DMS153 treated with DMSO at 0.1 percent for 48 hours (cell line): ENCODE measurements around the gene F11R.
"Not testable (repeated sequence)": the region's sequence is repeated elsewhere in the genome, so short reads cannot be mapped to it uniquely, and the experiment has no call there.

Source experiments
- DNase-seq: peaks from one replicate; lab custom pipeline; 2025; ENCODE audit not compliant: unreplicated experiment; lab: John Stamatoyannopoulos, UW

F11R gene

DNA sequence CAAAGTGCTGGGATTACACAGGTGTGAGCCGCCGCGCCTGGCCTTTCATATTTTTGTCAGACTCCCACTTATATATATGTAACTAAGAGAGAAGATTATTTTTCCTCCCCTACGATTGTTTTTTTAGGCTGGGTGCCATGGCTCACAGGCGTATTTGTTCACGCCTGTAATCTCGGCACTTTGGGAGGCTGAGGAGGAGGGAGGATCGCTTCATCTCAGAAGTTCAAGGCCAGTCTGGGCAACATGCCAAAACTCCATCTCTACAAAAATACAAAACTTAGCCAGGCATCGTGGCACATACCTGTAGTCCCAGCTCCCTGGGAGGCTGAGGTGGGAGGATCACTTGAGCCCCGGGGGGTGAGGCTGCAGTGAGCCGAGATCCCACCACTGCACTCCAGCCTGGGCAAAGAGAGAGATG is 42.4 kb downstream of the F11R start:
- no peak for DNase-seq

GRCh38 chr1:160975026-160975425 is 45.9 kb downstream of the F11R start:
- no peak for DNase-seq

GRCh38 chr1:160973491-160973890 is 47.5 kb downstream of the F11R start:
- no peak for DNase-seq

GRCh38 chr1:160972939-160973338 is 48.0 kb downstream of the F11R start:
- DNase-seq, result no peak

DNA sequence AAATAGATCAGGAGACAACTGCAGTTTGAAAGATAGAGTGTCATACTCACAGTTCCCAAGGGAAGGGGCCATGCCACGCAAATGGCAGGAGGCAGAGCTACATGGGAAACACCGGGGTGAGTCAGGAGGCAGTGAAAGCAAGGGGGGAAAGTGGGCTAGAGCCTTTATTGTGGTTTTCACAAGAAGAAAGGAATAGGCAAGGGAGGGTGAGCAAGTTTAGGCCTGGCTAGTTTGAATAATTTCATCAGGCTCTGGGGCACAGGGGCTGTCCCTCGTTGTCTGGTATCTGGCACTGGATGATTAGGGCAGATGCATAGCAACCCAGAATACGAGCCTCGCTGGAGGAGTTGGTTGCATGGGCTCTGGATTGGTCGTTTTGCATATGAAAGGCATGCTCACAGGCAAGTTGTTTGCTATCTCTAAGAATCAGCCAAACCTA is 49.3 kb downstream of the F11R start:
- DNase-seq, result no peak

DNA sequence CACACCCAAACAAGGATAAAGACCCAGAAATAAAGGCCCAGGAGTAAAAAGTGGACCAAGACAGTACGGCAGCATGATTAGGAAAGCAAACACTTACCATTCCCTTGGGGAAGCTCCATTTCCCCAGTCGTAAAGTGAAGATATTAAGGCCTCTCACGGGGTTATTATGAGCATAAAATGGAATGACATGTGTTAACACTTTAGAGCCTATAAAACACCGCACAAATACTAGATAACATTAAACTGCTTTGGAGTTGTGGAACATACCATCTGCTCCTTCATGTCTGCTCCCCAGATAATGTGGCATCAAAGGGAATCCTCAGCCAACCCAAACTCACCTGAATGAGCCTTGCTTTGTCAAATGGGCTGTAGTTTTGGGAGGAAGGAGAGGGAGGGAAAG is 57.4 kb downstream of the F11R start:
- peak; percentile 85 for DNase-seq

DNA sequence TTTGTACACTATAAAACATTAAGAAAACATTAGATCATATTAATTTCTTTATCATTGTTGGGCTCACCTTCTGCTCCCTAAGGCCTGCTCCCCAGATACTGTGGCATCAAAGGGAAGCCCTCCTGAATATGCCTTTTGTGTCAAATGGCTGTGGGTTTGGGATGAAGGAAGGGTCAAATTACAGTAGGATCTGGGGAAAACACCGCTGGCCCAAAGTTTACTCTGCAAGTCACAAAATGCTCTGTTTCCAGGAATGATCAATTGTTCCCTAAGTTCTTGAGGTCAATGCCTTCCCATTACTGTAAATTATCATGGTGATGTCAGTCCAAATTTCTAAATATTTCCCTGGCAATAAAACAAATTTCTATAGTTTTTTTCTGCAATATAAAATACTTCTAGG is 59.5 kb downstream of the F11R start:
- no peak for DNase-seq

DNA sequence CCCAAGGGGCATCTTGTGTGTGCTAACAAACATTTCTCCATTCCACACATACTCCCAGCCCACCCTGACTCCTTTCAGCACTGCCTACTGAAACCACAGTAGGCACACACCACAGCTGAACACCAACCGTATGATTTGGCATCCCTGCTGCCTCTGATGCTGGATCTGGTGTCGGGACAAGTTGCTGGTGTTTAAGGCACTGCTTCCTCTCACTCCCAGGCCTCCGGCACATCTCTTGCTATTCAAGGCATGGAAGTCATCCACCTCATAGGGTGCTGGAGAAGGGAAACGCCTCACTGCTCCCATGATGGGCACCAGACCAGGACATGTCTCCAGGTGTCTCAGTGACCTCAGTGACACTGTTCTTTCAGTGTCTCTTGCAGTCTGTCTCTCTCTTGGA is 64.0 kb downstream of the F11R start:
- DNase-seq, result no peak

DNA sequence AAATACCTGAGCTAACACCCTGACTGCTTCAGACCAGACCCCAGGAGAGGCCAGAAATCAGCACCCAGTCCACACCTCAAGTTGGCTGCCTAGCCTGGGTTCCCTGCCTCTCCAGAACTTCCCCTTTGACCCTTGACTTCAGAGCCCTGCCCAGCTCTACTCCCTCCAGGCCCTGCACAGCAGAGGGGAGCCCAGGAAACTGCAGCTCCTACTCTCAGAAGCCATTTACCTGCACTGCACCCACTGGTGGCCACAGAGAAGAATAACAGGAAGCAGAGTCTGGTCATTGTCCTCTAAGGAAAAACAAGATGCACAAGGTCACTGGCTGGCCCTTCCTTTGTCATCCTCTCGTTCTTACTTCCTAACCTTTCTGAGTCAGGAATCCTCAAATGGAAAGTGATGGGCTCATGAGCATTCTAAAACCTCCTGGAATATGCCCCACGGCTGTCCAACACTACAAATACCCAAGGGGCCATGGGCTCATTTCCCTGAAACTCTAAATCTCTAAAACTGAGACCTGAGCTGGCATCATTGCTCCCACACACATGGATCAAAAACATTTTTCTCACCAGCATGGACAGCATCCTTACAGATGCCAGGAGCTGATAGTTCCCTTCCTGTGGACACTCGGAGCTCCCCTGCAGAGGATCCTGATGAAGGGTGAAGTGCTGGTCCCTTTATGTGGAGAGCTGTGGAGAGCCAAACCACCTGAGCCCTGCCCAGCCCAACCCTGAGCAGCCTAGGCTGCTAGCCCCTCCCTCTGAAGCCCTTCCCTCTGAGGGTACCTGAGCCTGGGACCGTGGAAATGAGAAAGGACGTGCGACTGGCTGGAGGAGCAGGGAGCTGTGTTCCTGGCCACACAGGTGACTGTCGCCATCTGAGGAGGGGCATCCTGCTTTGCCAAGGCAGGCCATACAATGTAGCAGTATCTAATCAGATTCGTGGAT is 66.5 kb downstream of the F11R start, which contains the start of gene ITLN2:
TSS of gene ITLN2 (minus strand) at position 652 of the 947 bp plus-strand sequence. CDS start at position 584, 68 bp downstream.
- DNase-seq, result peak; percentile 34

GRCh38 chr1:160953030-160953429 is 67.9 kb downstream of the F11R start:
- no peak for DNase-seq

DNA sequence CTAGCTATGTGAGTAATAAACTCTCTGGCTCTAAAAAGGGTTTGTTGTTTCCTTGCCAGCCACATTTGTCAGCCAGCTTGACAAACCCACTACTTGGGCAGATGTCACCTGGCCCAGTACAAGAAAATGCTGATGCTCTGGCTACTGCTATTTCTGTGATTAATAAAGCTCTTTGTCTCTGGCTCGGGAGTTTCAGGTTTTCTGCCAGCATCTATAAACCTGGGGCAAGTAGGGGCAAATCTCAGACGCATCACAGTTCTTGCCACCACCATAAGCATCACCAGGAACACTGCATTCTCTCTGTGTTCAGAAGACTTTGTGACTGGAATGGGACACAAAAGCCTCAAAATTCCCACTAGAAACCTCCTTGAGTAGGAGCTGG is 68.8 kb downstream of the F11R start:
- DNase-seq, result no peak

GRCh38 chr1:160951443-160952128 is 69.4 kb downstream of the F11R start:
- DNase-seq, result peak; percentile 57

GRCh38 chr1:160950657-160951056 is 70.3 kb downstream of the F11R start:
- DNase-seq, result no peak

DNA sequence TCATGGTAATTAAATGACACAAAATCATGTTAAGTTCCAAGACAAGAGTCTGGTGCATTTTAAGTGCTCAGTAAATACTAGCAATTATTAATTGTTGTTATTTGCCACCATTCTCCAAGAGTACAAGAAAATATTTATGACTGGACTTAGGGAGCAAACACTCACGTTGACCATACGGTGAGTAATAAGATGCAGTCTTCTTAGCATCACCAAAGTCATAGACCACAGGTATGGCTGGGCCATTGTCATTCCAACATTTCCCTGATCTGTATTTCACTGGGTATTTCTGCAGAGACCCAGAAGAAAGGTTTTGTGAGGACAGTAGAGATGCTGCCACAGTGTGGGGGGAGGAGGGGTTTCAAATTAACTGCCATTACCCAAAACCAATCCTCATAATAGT is 71.1 kb downstream of the F11R start:
- no peak for DNase-seq

DNA sequence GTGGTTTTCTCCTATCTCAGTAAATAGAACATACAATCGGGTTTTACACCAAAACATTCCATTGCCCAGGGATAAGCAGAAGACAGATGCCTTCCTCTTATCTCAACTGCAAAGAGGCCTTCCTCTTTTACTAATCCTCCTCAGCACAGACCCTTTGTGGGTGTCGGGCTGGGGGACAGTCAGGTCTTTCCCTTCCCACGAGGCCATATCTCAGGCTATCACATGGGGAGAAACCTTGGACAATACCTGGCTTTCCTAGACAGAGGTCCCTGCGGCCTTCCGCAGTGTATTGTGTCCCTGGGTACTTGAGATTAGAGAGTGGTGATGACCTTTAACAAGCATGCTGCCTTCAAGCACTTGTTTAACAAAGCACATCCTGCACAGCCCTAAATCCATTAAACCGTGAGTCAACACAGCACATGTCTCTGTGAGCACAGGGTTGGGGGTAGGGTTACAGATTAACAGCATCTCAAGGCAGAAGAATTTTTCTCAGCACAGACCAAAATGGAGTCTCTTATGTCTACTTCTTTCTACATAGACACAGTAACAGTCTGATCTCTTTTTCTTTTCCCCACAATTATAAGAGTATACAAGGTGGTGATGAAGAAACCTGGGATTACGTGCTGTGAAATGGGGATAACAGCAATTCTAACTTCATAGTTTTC is 71.6 kb downstream of the F11R start:
- peak; percentile 44 for DNase-seq

- not testable (repeated sequence) for DNase-seq
These were observed 73.7 kb downstream of the F11R start for GRCh38 chr1:160947174-160947759.

DNA sequence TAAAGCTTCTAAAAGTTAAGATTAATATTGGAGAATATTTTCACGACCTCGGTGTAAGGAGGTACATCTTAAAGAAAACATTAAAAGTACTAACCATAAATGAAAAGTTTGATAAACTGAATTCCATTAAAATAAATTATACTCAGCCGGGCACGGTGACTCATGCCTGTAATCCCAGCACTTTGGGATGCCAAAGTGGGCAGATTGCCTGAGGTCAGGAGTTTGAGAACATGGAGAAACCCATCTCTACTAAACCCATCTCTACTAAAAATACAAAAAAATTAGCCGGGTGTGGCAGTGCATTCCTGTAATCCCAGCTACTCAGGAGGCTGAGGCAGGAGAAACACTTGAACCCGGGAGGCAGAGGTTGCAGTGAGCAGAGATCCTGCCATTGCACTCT is 75.1 kb downstream of the F11R start:
- not testable (repeated sequence) for DNase-seq
